ENCODE measurements around the gene CLUH.

GRCh38 chr17:2724784-2725164 lies 13.2 kb upstream of the CLUH start:
- TF ChIP-seq CTCF (IDR thresholded peaks at IDR 0.05; ENCODE audit: low read depth, low read length) (no peak), POLR2A (IDR thresholded peaks at IDR 0.05; ENCODE audit: extremely low read depth, insufficient read length) (no peak), MYC (IDR thresholded peaks at IDR 0.05; ENCODE audit: low read depth, low read length) (no peak), MAX (IDR thresholded peaks at IDR 0.05; ENCODE audit: low read depth, low read length) (no peak)

All from NB4 (cell line).